GM12865 (cell line): ENCODE data around the gene FGF11.

ENCODE experiments used
- DNase-seq: peaks from one replicate; pipeline ENCODE4 v3.0.0; 2010; ENCODE audit warnings: low read depth
- H3K4me3 ChIP-seq: 2 replicates; pipeline ENCODE4 v1.5.1; 2011; ENCODE audit warnings: mild to moderate bottlenecking, low read depth, low read length, control low read depth
- TF ChIP-seq, protein P1 (sequence below): IDR thresholded peaks from 2 replicates; pipeline ENCODE4 v1.5.1; 2011; ENCODE audit warnings: low read length, control low read depth, low read depth, inconsistent platforms; ENCODE audit not compliant: insufficient read depth; ENCODE audit errors: missing control alignments

The FGF11 gene

DNA sequence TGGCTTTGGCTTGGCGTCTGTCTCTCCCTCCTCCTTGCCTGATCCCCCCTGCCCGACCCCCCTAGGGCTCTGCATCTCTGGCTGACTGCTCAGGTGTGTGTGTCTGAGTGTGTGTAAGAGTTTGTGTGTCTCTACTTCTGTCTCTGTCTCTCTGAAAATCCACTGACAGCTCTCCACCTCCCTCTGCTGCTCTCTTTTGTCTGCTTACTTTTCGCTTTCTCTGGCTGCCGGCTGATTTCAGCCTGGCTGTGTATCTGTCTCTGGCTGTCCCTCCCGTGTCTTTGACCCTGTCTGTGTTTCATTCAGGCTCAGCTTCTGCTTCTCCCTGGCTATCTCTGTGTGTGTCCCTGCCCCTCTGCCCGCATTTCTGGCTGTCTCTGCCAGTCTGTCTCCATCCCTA lies 23.0 kb upstream of the FGF11 start:
- TF ChIP-seq, protein P1, sequence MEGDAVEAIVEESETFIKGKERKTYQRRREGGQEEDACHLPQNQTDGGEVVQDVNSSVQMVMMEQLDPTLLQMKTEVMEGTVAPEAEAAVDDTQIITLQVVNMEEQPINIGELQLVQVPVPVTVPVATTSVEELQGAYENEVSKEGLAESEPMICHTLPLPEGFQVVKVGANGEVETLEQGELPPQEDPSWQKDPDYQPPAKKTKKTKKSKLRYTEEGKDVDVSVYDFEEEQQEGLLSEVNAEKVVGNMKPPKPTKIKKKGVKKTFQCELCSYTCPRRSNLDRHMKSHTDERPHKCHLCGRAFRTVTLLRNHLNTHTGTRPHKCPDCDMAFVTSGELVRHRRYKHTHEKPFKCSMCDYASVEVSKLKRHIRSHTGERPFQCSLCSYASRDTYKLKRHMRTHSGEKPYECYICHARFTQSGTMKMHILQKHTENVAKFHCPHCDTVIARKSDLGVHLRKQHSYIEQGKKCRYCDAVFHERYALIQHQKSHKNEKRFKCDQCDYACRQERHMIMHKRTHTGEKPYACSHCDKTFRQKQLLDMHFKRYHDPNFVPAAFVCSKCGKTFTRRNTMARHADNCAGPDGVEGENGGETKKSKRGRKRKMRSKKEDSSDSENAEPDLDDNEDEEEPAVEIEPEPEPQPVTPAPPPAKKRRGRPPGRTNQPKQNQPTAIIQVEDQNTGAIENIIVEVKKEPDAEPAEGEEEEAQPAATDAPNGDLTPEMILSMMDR: no peak
- no peak for DNase-seq

DNA sequence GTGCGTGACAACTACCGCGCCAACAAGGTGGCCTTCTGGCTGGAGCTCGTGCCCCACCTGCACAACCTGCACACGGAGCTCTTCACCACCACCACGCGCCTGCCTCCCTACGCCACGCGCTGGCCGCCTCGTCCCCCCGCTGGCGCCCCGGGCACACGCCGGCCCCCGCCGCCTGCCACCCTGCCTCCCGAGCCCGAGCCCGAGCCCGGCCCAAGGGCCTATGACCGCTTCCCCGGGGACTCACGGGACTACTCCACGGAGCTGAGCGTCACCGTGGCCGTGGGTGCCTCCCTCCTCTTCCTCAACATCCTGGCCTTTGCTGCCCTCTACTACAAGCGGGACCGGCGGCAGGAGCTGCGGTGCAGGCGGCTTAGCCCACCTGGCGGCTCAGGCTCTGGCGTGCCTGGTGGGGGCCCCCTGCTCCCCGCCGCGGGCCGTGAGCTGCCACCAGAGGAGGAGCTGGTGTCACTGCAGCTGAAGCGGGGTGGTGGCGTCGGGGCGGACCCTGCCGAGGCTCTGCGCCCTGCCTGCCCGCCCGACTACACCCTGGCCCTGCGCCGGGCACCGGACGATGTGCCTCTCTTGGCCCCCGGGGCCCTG lies 22.2 kb upstream of the FGF11 start:
- no peak overlapping the region for H3K4me3 ChIP-seq
- TF ChIP-seq, protein P1: no peak
- DNase-seq: no peak

More for the DNA sequence above, 23.0 kb upstream of the FGF11 start:
- no peak overlapping the region for H3K4me3 ChIP-seq

DNA sequence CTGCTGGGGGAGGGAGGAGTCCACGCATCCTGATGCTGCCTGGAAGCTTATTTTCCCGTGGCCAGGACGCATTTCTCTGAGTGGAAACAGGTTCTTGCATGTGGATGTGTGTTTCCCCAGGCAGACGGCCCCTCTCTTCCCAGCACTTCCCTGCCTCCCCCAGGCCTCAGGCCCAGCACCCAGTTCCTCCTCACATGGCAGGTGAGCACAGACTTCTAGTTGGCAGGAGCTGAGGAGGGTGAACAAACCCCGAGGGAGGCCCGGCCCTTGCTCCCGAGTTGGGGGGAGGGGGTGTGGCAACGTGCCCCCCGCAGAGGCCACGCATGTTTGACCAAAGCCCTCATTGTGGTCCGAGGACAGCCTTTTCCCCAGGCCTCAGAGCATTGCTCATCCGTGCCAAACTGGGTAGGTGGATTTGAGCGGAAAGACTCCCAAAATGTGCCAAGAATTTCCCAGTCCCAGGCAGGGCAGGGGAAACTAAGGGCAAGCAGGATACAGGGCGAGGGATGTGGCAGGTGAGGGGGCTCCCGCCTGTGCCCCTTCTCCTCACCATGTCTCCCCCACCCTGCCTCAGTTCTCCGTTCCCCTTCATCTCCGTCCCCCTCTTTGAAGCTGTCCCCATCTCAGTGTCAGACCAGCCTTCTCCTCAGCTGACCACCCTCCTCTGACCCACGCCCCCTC lies 20.7 kb upstream of the FGF11 start:
- TF ChIP-seq, protein P1: no peak
- no peak overlapping the region for H3K4me3 ChIP-seq
- no peak for DNase-seq

GRCh38 chr17:7419819-7420610 lies 19.3 kb upstream of the FGF11 start, which contains the start of gene SPEM1:
TSS of gene SPEM1 (plus strand) at chr17:7420324. CDS start at chr17:7420385, 61 bp downstream.
- DNase-seq: no peak
- no peak within 1 kb of the TSS for H3K4me3 ChIP-seq
- TF ChIP-seq, protein P1: no peak

GRCh38 chr17:7421186-7421585 lies 18.1 kb upstream of the FGF11 start:
- TF ChIP-seq, protein P1: no peak
- H3K4me3 ChIP-seq: no peak overlapping the region
- no peak for DNase-seq

- no peak for DNase-seq
- no peak overlapping the region for H3K4me3 ChIP-seq
- TF ChIP-seq, protein P1: no peak
Observed at GRCh38 chr17:7423679-7424078, 15.6 kb upstream of the FGF11 start.
